HEK293T (cell line): ENCODE results near the gene NHS.

ENCODE experiments used
- ARNT ChIP-seq: fragments of 450-650 bp; IDR thresholded peaks from 2 replicates; pipeline ENCODE4 v1.6.1; 2017; ENCODE audit warnings: mild to moderate bottlenecking
- BHLHE40 ChIP-seq: fragments of 450-650 bp; IDR thresholded peaks from 2 replicates; pipeline ENCODE4 v1.6.1; 2016; ENCODE audit warnings: mild to moderate bottlenecking, moderate library complexity, borderline replicate concordance
- ELF4 ChIP-seq: fragments of 450-650 bp; IDR thresholded peaks from 2 replicates; pipeline ENCODE4 v1.6.1; 2017; ENCODE audit warnings: antibody characterized with exemption
- FOXM1 ChIP-seq: fragments of 450-650 bp; IDR thresholded peaks from 2 replicates; pipeline ENCODE4 v1.6.1; 2017; ENCODE audit warnings: mild to moderate bottlenecking, borderline replicate concordance
- HDGF ChIP-seq: fragments of 450-650 bp; IDR thresholded peaks from 2 replicates; pipeline ENCODE4 v1.6.1; 2017; ENCODE audit warnings: antibody characterized with exemption, borderline replicate concordance
- SP1 ChIP-seq: fragments of 450-650 bp; IDR thresholded peaks from 2 replicates; pipeline ENCODE4 v1.6.1; 2017
- SUZ12 ChIP-seq: fragments of 450-650 bp; IDR thresholded peaks from 2 replicates; pipeline ENCODE4 v1.6.1; 2016; ENCODE audit warnings: mild to moderate bottlenecking
- TARDBP ChIP-seq: fragments of 450-650 bp; IDR thresholded peaks from 2 replicates; pipeline ENCODE4 v1.6.1; 2016

DNA sequence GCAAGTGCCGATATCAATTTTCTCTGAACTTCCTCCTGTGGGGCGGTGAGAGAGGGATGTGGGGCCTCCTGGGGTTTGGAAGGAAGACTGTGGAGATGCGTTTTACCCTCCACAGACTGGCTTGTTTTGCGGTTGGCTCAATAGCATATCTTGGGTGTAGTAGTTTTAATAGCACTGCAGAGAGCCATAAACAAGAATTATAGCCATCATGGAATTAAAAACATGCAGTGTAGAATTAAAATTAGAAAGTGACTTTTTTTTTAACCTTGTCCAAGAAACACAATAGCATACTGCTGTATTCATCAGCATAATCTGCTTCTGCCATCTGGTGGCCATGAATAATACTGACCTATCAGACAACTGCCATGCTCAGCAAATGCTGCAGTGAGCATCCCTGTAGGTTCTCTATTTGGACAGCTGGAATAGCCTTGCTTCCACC lies 315.0 kb downstream of the NHS start:
- TF ChIP-seq ELF4 = no peak
- no peak for TF ChIP-seq BHLHE40
- no peak for TF ChIP-seq HDGF
- no peak for TF ChIP-seq TARDBP
- TF ChIP-seq FOXM1 = no peak
- no peak for TF ChIP-seq SUZ12
- no peak for TF ChIP-seq SP1
- no peak for TF ChIP-seq ARNT
